Renal cortical epithelial cell (primary cell): ENCODE measurements around the gene SIL1. TPM values are rescaled to one million over a fixed set of nuclear protein-coding genes. Genes with fewer than 3 reads are reported as not detected.
"Not testable (repeated sequence)": the region's sequence is repeated elsewhere in the genome, so short reads cannot be mapped to it uniquely, and the experiment has no call there.

Experiments used
- DNase-seq: peaks from one replicate; pipeline ENCODE4 v3.0.0-alpha.2; 2011; ENCODE audit warnings: low read depth
- total RNA-seq: library from RNA; depleted of rRNA; stranded (reverse); fragments of >200 nt; gene quantifications from 2 replicates; pipeline ENCODE4 v1.2.3, GENCODE V29; 2014

The SIL1 gene
- total RNA-seq, 1 donor from 2014 or later, result 59.7 TPM

- DNase-seq, result no peak
Observed at GRCh38 chr5:139037732-139038131, 160.4 kb downstream of the SIL1 start.

- DNase-seq, result not testable (repeated sequence)
Observed at GRCh38 chr5:139036332-139036731, 161.8 kb downstream of the SIL1 start.

- DNase-seq, result no peak
Observed at GRCh38 chr5:139027150-139027549, 171.0 kb downstream of the SIL1 start.

GRCh38 chr5:139025651-139026050 lies 172.5 kb downstream of the SIL1 start:
- DNase-seq, result no peak

GRCh38 chr5:139023286-139023685 lies 174.9 kb downstream of the SIL1 start:
- no peak for DNase-seq

GRCh38 chr5:139022528-139022927 lies 175.6 kb downstream of the SIL1 start:
- peak; percentile 27 for DNase-seq

GRCh38 chr5:139021346-139021745 lies 176.8 kb downstream of the SIL1 start:
- DNase-seq, result no peak

GRCh38 chr5:139019880-139020279 lies 178.3 kb downstream of the SIL1 start:
- no peak for DNase-seq

- DNase-seq, result no peak
Observed at GRCh38 chr5:139019211-139019610, 179.0 kb downstream of the SIL1 start.

- DNase-seq, result no peak
Observed at GRCh38 chr5:139017624-139018023, 180.5 kb downstream of the SIL1 start.

- DNase-seq, result peak; percentile 11
Observed at GRCh38 chr5:139016186-139016585, 182.0 kb downstream of the SIL1 start.

- peak; percentile 63 for DNase-seq
Observed at GRCh38 chr5:139014726-139015125, 183.4 kb downstream of the SIL1 start.

GRCh38 chr5:139012176-139012575 lies 186.0 kb downstream of the SIL1 start:
- no peak for DNase-seq

GRCh38 chr5:139011156-139011555 lies 187.0 kb downstream of the SIL1 start:
- DNase-seq, result not testable (repeated sequence)

GRCh38 chr5:139004374-139005307 lies 193.5 kb downstream of the SIL1 start:
- DNase-seq, result no peak

GRCh38 chr5:138999674-139000073 lies 198.5 kb downstream of the SIL1 start:
- no peak for DNase-seq

GRCh38 chr5:138998521-138998920 lies 199.6 kb downstream of the SIL1 start:
- DNase-seq, result no peak

- DNase-seq, result no peak
Observed at GRCh38 chr5:138996120-138996519, 202.0 kb downstream of the SIL1 start.

- no peak for DNase-seq
Observed at GRCh38 chr5:138990986-138991590, 207.1 kb downstream of the SIL1 start.

- no peak for DNase-seq
Observed at GRCh38 chr5:138989720-138990119, 208.4 kb downstream of the SIL1 start.

- DNase-seq, result no peak
Observed at GRCh38 chr5:138986186-138986800, 211.9 kb downstream of the SIL1 start.

GRCh38 chr5:138985683-138986082 lies 212.5 kb downstream of the SIL1 start:
- no peak for DNase-seq

GRCh38 chr5:138985256-138985655 lies 212.9 kb downstream of the SIL1 start:
- DNase-seq, result peak; percentile 76
